ENCODE data around the gene ZNF83. TPM values are rescaled to one million over a fixed set of nuclear protein-coding genes. Genes with fewer than 3 reads are reported as not detected.

Gene ZNF83
- total and polyA plus RNA-seq, 12 donors, result 10.3 to 89.3 (median 16.7) TPM

GRCh38 chr19:52664461-52664860 is 26.3 kb upstream of the ZNF83 start:
- peaks cover 0 to 5% (median 0%) of the 10 kb centered on the region in 9 donors for H3K4me1 ChIP-seq
- H3K27ac ChIP-seq, result no peak overlapping the region
- ATAC-seq, result no peak
- no peaks in the 10 kb centered on the region for H3K9me3 ChIP-seq
- H3K36me3 ChIP-seq, result peaks cover 0 to 28% (median 10%) of the 10 kb centered on the region in 9 donors
- H3K4me3 ChIP-seq, result no peak overlapping the region
- TF ChIP-seq CTCF (IDR thresholded peaks at IDR 0.05), result no peak
- no peak for DNase-seq
- intact Hi-C loops (cut with DNase I), result no loop called here
- 71 to 83% methylated on average over 5 of the region's 5 CpGs for WGBS, 2 donors
- H3K27me3 ChIP-seq, result no peaks in the 10 kb centered on the region

- DNase-seq (no peak), ATAC-seq (no peak)
- Histone ChIP-seq H3K27me3 (no peaks in the 10 kb centered on the region), H3K36me3 (peaks cover 0 to 44% (median 17%) of the 10 kb centered on the region in 9 donors), H3K4me3 (no peak overlapping the region), H3K9me3 (no peaks in the 10 kb centered on the region), H3K27ac (no peak overlapping the region), H3K4me1 (peaks cover 0 to 5% (median 0%) of the 10 kb centered on the region in 9 donors)
- intact Hi-C loops (cut with DNase I), result no loop called here
- WGBS, 2 donors, result 95 to 99% methylated on average over 3 of the region's 3 CpGs
- no peak for TF ChIP-seq CTCF (IDR thresholded peaks at IDR 0.05)
Observed at GRCh38 chr19:52662631-52663030, 24.5 kb upstream of the ZNF83 start.

- Histone ChIP-seq H3K36me3 (peaks cover 0 to 61% (median 19%) of the 10 kb centered on the region in 9 donors), H3K9me3 (no peaks in the 10 kb centered on the region), H3K4me3 (no peak overlapping the region), H3K4me1 (peaks cover 0 to 5% (median 0%) of the 10 kb centered on the region in 9 donors), H3K27me3 (no peaks in the 10 kb centered on the region), H3K27ac (no peak overlapping the region)
- no peak for TF ChIP-seq CTCF (IDR thresholded peaks at IDR 0.05)
- WGBS, 2 donors, result 84 to 87% methylated on average over 3 of the region's 3 CpGs
- ATAC-seq (no peak), DNase-seq (no peak)
- intact Hi-C loops (cut with DNase I), result no loop called here
Observed at GRCh38 chr19:52660981-52661380, 22.8 kb upstream of the ZNF83 start.

- intact Hi-C loops (cut with DNase I), result no loop called here
- no peak overlapping the region for H3K4me3 ChIP-seq
- H3K27me3 ChIP-seq, result no peaks in the 10 kb centered on the region
- TF ChIP-seq CTCF (IDR thresholded peaks at IDR 0.05), result no peak
- no peak for ATAC-seq
- no peak overlapping the region for H3K27ac ChIP-seq
- peaks cover 0 to 73% (median 27%) of the 10 kb centered on the region in 9 donors for H3K36me3 ChIP-seq
- DNase-seq, result no peak
- H3K9me3 ChIP-seq, result no peaks in the 10 kb centered on the region
- WGBS, 2 donors, result 79 to 85% methylated on average over 14 of the region's 14 CpGs
- H3K4me1 ChIP-seq, result no peaks in the 10 kb centered on the region
Observed at GRCh38 chr19:52659013-52659412, 20.9 kb upstream of the ZNF83 start.
